Measurements from ENCODE around the gene GLIS1.

GRCh38 chr1:53461323-53462044, 277.5 kb downstream of the GLIS1 start:
- TF ChIP-seq CTCF (IDR thresholded peaks at IDR 0.05) (no peak), POLR2A (IDR thresholded peaks at IDR 0.05) (no peak)

All from heart left ventricle (tissue), 13 donors.